Neural cell (in vitro differentiated cells): Measurements from ENCODE around the gene FRK. TPM values are rescaled to one million over a fixed set of nuclear protein-coding genes. Genes with fewer than 3 reads are reported as not detected.

Source experiments
- H2AFZ ChIP-seq: fragments of 200-600, 300-800 bp; sonication (generic), shearing (Covaris generic); 2 replicates; pipeline ENCODE4 v1.6.0; 2014; ENCODE audit warnings: low read depth, mild to moderate bottlenecking, antibody characterized with exemption, low read length, moderate library complexity
- H3F3A ChIP-seq: fragments of 200-600 bp; shearing (Covaris generic); 2 replicates; pipeline ENCODE4 v1.6.1; 2016; ENCODE audit warnings: mild to moderate bottlenecking, moderate library complexity, mixed read lengths, antibody characterized with exemption, low read length; ENCODE audit not compliant: insufficient read depth, poor library complexity, severe bottlenecking
- H3K27ac ChIP-seq: fragments of 200-600, 300-800 bp; sonication (generic), shearing (Covaris generic); 2 replicates; pipeline ENCODE4 v1.5.1; 2014; ENCODE audit warnings: mild to moderate bottlenecking, low read length, moderate library complexity
- H3K27me3 ChIP-seq: fragments of 300-800, 200-600 bp; sonication (generic), shearing (Covaris generic); 2 replicates; pipeline ENCODE4 v1.6.0; 2014; ENCODE audit warnings: mild to moderate bottlenecking, low read depth, low read length, moderate library complexity; ENCODE audit not compliant: insufficient read depth
- H3K36me3 ChIP-seq: fragments of 300-800, 200-600 bp; sonication (generic), shearing (Covaris generic); 2 replicates; pipeline ENCODE4 v1.5.1; 2014; ENCODE audit warnings: mild to moderate bottlenecking, antibody characterized with exemption, low read length, moderate library complexity; ENCODE audit not compliant: insufficient read depth
- H3K4me2 ChIP-seq: fragments of 300-800, 200-600 bp; sonication (generic), shearing (Covaris generic); 2 replicates; pipeline ENCODE4 v1.6.0; 2014; ENCODE audit warnings: mild to moderate bottlenecking, low read length
- H3K4me3 ChIP-seq: fragments of 300-800, 200-600 bp; sonication (generic), shearing (Covaris generic); 2 replicates; pipeline ENCODE4 v1.5.1; 2014; ENCODE audit warnings: mild to moderate bottlenecking, low read length, moderate library complexity
- H3K79me2 ChIP-seq: fragments of 200-600 bp; shearing (Covaris generic); replicated peaks from 2 replicates; pipeline ENCODE4 v1.6.0; 2014; ENCODE audit warnings: mild to moderate bottlenecking, low read length, moderate library complexity; ENCODE audit not compliant: insufficient read depth
- H3K9ac ChIP-seq: fragments of 300-800, 200-600 bp; sonication (generic), shearing (Covaris generic); 2 replicates; pipeline ENCODE4 v1.6.1; 2016; ENCODE audit warnings: mild to moderate bottlenecking, low read length, mixed read lengths
- H3K9me2 ChIP-seq: fragments of 200-600 bp; shearing (Covaris generic); 2 replicates; pipeline ENCODE4 v1.6.1; 2016; ENCODE audit warnings: mild to moderate bottlenecking, low read length, mixed read lengths; ENCODE audit not compliant: insufficient read depth
- H3K9me3 ChIP-seq: fragments of 200-600, 300-800 bp; sonication (generic), shearing (Covaris generic); 2 replicates; pipeline ENCODE4 v1.6.1; 2016; ENCODE audit warnings: mild to moderate bottlenecking, mixed run types, low read length, moderate library complexity, mixed read lengths
- H4K20me1 ChIP-seq: fragments of 200-600 bp; shearing (Covaris generic); 2 replicates; pipeline ENCODE4 v1.6.1; 2016; ENCODE audit warnings: mild to moderate bottlenecking, mixed run types; ENCODE audit not compliant: insufficient read depth
- EP300 ChIP-seq: fragments of 450-650 bp; conservative IDR thresholded peaks from 2 replicates; pipeline ENCODE4 v1.6.1; 2014; ENCODE audit warnings: antibody characterized with exemption, mild to moderate bottlenecking, moderate library complexity; ENCODE audit not compliant: poor library complexity, severe bottlenecking
- EZH2 ChIP-seq: fragments of 200-600, 300-800 bp; shearing (Covaris generic), sonication (generic); IDR thresholded peaks from 2 replicates; pipeline ENCODE4 v1.6.1; 2014; ENCODE audit warnings: antibody characterized with exemption, low read length, borderline replicate concordance, mild to moderate bottlenecking; ENCODE audit not compliant: insufficient read depth, poor library complexity, severe bottlenecking
- MXI1 ChIP-seq: fragments of 450-650 bp; conservative IDR thresholded peaks from 2 replicates; pipeline ENCODE4 v1.6.1; 2014; ENCODE audit warnings: antibody characterized with exemption, mild to moderate bottlenecking; ENCODE audit not compliant: poor library complexity, severe bottlenecking
- POLR2AphosphoS5 ChIP-seq: IDR thresholded peaks from 2 replicates; pipeline ENCODE4 v1.6.1; 2012
- RAD21 ChIP-seq: fragments of 450-650 bp; conservative IDR thresholded peaks from 2 replicates; pipeline ENCODE4 v1.6.1; 2014; ENCODE audit warnings: antibody characterized with exemption, mild to moderate bottlenecking, moderate library complexity
- SMC3 ChIP-seq: fragments of 450-650 bp; conservative IDR thresholded peaks from 2 replicates; pipeline ENCODE4 v1.6.1; 2014; ENCODE audit warnings: antibody characterized with exemption, mild to moderate bottlenecking, moderate library complexity; ENCODE audit not compliant: poor library complexity
- TAF1 ChIP-seq: IDR thresholded peaks from 2 replicates; pipeline ENCODE4 v1.6.1; 2012; ENCODE audit warnings: low read depth
- polyA plus RNA-seq: library from polyadenylated mRNA; depleted of rRNA; stranded (reverse); fragments of >200 nt; gene quantifications from 2 replicates; pipeline ENCODE4 v1.2.3, GENCODE V29; 2014
- TF ChIP-seq, protein P1 (sequence below): IDR thresholded peaks from 2 replicates; pipeline ENCODE4 v1.6.1; 2012; ENCODE audit warnings: borderline replicate concordance
- TF ChIP-seq, protein P2 (sequence below): fragments of 450-650 bp; IDR thresholded peaks from 2 replicates; pipeline ENCODE4 v1.5.1; 2014; ENCODE audit warnings: antibody characterized with exemption, mild to moderate bottlenecking, moderate library complexity; ENCODE audit not compliant: poor library complexity, severe bottlenecking

FRK gene
- polyA plus RNA-seq, 1 donor from 2014 or later: not detected

DNA sequence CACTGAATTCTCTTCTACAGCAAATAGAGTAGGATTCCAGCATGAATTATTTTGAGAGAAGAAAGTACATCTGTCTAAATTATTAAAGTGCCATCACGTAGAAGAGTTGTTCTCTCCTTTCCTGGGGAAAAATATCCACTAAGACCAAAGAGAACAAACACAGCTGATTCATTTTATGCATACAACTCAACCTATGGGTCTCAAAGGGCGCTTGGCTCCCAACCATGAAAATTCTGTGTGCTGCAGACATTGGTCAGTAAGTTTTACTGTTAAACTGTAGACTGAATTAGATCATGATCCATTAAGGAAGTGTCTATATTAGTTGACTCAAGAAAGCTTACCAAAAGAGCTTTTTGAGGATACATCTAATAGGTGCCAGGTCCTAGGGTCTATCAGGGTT, 83.5 kb downstream of the FRK start:
- Histone ChIP-seq H3K36me3 (no peaks in the 10 kb centered on the region), H3K4me3 (no peak overlapping the region), H3K27ac (no peak overlapping the region), H3K9ac (no peak overlapping the region), H3K79me2 (no peaks in the 10 kb centered on the region), H2AFZ (no peak overlapping the region), H3K9me3 (no peaks in the 10 kb centered on the region), H3F3A (no peaks in the 10 kb centered on the region), H4K20me1 (no peaks in the 10 kb centered on the region), H3K4me2 (no peak overlapping the region), H3K9me2 (no peaks in the 10 kb centered on the region), H3K27me3 (no peaks in the 10 kb centered on the region)
- TF ChIP-seq, protein P1, sequence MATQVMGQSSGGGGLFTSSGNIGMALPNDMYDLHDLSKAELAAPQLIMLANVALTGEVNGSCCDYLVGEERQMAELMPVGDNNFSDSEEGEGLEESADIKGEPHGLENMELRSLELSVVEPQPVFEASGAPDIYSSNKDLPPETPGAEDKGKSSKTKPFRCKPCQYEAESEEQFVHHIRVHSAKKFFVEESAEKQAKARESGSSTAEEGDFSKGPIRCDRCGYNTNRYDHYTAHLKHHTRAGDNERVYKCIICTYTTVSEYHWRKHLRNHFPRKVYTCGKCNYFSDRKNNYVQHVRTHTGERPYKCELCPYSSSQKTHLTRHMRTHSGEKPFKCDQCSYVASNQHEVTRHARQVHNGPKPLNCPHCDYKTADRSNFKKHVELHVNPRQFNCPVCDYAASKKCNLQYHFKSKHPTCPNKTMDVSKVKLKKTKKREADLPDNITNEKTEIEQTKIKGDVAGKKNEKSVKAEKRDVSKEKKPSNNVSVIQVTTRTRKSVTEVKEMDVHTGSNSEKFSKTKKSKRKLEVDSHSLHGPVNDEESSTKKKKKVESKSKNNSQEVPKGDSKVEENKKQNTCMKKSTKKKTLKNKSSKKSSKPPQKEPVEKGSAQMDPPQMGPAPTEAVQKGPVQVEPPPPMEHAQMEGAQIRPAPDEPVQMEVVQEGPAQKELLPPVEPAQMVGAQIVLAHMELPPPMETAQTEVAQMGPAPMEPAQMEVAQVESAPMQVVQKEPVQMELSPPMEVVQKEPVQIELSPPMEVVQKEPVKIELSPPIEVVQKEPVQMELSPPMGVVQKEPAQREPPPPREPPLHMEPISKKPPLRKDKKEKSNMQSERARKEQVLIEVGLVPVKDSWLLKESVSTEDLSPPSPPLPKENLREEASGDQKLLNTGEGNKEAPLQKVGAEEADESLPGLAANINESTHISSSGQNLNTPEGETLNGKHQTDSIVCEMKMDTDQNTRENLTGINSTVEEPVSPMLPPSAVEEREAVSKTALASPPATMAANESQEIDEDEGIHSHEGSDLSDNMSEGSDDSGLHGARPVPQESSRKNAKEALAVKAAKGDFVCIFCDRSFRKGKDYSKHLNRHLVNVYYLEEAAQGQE: no peak

DNA sequence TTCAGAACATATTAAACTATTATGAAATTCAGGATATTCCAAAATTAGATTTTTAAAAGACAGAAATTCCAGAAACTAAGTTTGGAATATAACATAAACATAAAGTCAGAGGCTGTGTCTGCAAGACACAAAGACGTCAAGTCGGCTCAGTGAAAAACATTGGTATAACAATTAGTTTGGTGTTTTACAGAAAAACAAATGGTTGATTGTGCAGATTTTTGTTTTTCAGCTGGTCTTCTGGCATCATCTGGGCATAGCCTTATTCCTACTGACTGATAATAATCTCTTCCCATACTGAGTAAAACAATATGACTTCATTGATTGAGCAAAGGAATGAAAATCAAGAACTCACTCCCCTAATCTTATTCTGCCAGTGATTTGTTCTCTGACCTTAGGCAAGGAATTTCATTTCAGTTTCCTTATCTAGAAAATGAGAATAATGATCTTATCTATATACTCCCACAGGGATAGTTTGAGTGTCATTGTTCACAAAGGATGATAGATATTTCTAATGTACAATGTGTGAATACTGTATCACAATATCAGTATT, 84.3 kb downstream of the FRK start:
- Histone ChIP-seq H3F3A (no peaks in the 10 kb centered on the region), H3K9ac (no peak overlapping the region), H3K27me3 (no peaks in the 10 kb centered on the region)

More for the DNA sequence above, 84.3 kb downstream of the FRK start:
- no peaks in the 10 kb centered on the region for H4K20me1 ChIP-seq
- no peak for TF ChIP-seq TAF1
- no peak for TF ChIP-seq RAD21
- TF ChIP-seq, protein P2, sequence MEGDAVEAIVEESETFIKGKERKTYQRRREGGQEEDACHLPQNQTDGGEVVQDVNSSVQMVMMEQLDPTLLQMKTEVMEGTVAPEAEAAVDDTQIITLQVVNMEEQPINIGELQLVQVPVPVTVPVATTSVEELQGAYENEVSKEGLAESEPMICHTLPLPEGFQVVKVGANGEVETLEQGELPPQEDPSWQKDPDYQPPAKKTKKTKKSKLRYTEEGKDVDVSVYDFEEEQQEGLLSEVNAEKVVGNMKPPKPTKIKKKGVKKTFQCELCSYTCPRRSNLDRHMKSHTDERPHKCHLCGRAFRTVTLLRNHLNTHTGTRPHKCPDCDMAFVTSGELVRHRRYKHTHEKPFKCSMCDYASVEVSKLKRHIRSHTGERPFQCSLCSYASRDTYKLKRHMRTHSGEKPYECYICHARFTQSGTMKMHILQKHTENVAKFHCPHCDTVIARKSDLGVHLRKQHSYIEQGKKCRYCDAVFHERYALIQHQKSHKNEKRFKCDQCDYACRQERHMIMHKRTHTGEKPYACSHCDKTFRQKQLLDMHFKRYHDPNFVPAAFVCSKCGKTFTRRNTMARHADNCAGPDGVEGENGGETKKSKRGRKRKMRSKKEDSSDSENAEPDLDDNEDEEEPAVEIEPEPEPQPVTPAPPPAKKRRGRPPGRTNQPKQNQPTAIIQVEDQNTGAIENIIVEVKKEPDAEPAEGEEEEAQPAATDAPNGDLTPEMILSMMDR: no peak
- TF ChIP-seq MXI1: no peak
- TF ChIP-seq, protein P1: no peak
- no peak for TF ChIP-seq EP300
- TF ChIP-seq SMC3: no peak
- no peak for TF ChIP-seq EZH2
- no peak for TF ChIP-seq POLR2AphosphoS5
- no peak overlapping the region for H3K4me2 ChIP-seq
- no peak overlapping the region for H3K4me3 ChIP-seq
- no peak overlapping the region for H3K27ac ChIP-seq
- no peak overlapping the region for H2AFZ ChIP-seq
- no peaks in the 10 kb centered on the region for H3K36me3 ChIP-seq
- no peaks in the 10 kb centered on the region for H3K9me3 ChIP-seq
- no peaks in the 10 kb centered on the region for H3K79me2 ChIP-seq
- no peaks in the 10 kb centered on the region for H3K9me2 ChIP-seq
